Neural cell (in vitro differentiated cells): Measurements from ENCODE around the gene CAPRIN1. TPM values are rescaled to one million over a fixed set of nuclear protein-coding genes. Genes with fewer than 3 reads are reported as not detected.

Source experiments
- H2AFZ ChIP-seq: fragments of 200-600, 300-800 bp; sonication (generic), shearing (Covaris generic); 2 replicates; pipeline ENCODE4 v1.6.0; 2014; ENCODE audit warnings: low read depth, mild to moderate bottlenecking, antibody characterized with exemption, low read length, moderate library complexity
- H3F3A ChIP-seq: fragments of 200-600 bp; shearing (Covaris generic); 2 replicates; pipeline ENCODE4 v1.6.1; 2016; ENCODE audit warnings: mild to moderate bottlenecking, moderate library complexity, mixed read lengths, antibody characterized with exemption, low read length; ENCODE audit not compliant: insufficient read depth, poor library complexity, severe bottlenecking
- H3K27ac ChIP-seq: fragments of 200-600, 300-800 bp; sonication (generic), shearing (Covaris generic); 2 replicates; pipeline ENCODE4 v1.5.1; 2014; ENCODE audit warnings: mild to moderate bottlenecking, low read length, moderate library complexity
- H3K27me3 ChIP-seq: fragments of 300-800, 200-600 bp; sonication (generic), shearing (Covaris generic); 2 replicates; pipeline ENCODE4 v1.6.0; 2014; ENCODE audit warnings: mild to moderate bottlenecking, low read depth, low read length, moderate library complexity; ENCODE audit not compliant: insufficient read depth
- H3K36me3 ChIP-seq: fragments of 300-800, 200-600 bp; sonication (generic), shearing (Covaris generic); 2 replicates; pipeline ENCODE4 v1.5.1; 2014; ENCODE audit warnings: mild to moderate bottlenecking, antibody characterized with exemption, low read length, moderate library complexity; ENCODE audit not compliant: insufficient read depth
- H3K4me2 ChIP-seq: fragments of 300-800, 200-600 bp; sonication (generic), shearing (Covaris generic); 2 replicates; pipeline ENCODE4 v1.6.0; 2014; ENCODE audit warnings: mild to moderate bottlenecking, low read length
- H3K4me3 ChIP-seq: fragments of 300-800, 200-600 bp; sonication (generic), shearing (Covaris generic); 2 replicates; pipeline ENCODE4 v1.5.1; 2014; ENCODE audit warnings: mild to moderate bottlenecking, low read length, moderate library complexity
- H3K79me2 ChIP-seq: fragments of 200-600 bp; shearing (Covaris generic); replicated peaks from 2 replicates; pipeline ENCODE4 v1.6.0; 2014; ENCODE audit warnings: mild to moderate bottlenecking, low read length, moderate library complexity; ENCODE audit not compliant: insufficient read depth
- H3K9ac ChIP-seq: fragments of 300-800, 200-600 bp; sonication (generic), shearing (Covaris generic); 2 replicates; pipeline ENCODE4 v1.6.1; 2016; ENCODE audit warnings: mild to moderate bottlenecking, low read length, mixed read lengths
- H3K9me2 ChIP-seq: fragments of 200-600 bp; shearing (Covaris generic); 2 replicates; pipeline ENCODE4 v1.6.1; 2016; ENCODE audit warnings: mild to moderate bottlenecking, low read length, mixed read lengths; ENCODE audit not compliant: insufficient read depth
- H3K9me3 ChIP-seq: fragments of 200-600, 300-800 bp; sonication (generic), shearing (Covaris generic); 2 replicates; pipeline ENCODE4 v1.6.1; 2016; ENCODE audit warnings: mild to moderate bottlenecking, mixed run types, low read length, moderate library complexity, mixed read lengths
- H4K20me1 ChIP-seq: fragments of 200-600 bp; shearing (Covaris generic); 2 replicates; pipeline ENCODE4 v1.6.1; 2016; ENCODE audit warnings: mild to moderate bottlenecking, mixed run types; ENCODE audit not compliant: insufficient read depth
- EP300 ChIP-seq: fragments of 450-650 bp; conservative IDR thresholded peaks from 2 replicates; pipeline ENCODE4 v1.6.1; 2014; ENCODE audit warnings: antibody characterized with exemption, mild to moderate bottlenecking, moderate library complexity; ENCODE audit not compliant: poor library complexity, severe bottlenecking
- EZH2 ChIP-seq: fragments of 200-600, 300-800 bp; shearing (Covaris generic), sonication (generic); IDR thresholded peaks from 2 replicates; pipeline ENCODE4 v1.6.1; 2014; ENCODE audit warnings: antibody characterized with exemption, low read length, borderline replicate concordance, mild to moderate bottlenecking; ENCODE audit not compliant: insufficient read depth, poor library complexity, severe bottlenecking
- MXI1 ChIP-seq: fragments of 450-650 bp; conservative IDR thresholded peaks from 2 replicates; pipeline ENCODE4 v1.6.1; 2014; ENCODE audit warnings: antibody characterized with exemption, mild to moderate bottlenecking; ENCODE audit not compliant: poor library complexity, severe bottlenecking
- POLR2AphosphoS5 ChIP-seq: IDR thresholded peaks from 2 replicates; pipeline ENCODE4 v1.6.1; 2012
- RAD21 ChIP-seq: fragments of 450-650 bp; conservative IDR thresholded peaks from 2 replicates; pipeline ENCODE4 v1.6.1; 2014; ENCODE audit warnings: antibody characterized with exemption, mild to moderate bottlenecking, moderate library complexity
- SMC3 ChIP-seq: fragments of 450-650 bp; conservative IDR thresholded peaks from 2 replicates; pipeline ENCODE4 v1.6.1; 2014; ENCODE audit warnings: antibody characterized with exemption, mild to moderate bottlenecking, moderate library complexity; ENCODE audit not compliant: poor library complexity
- TAF1 ChIP-seq: IDR thresholded peaks from 2 replicates; pipeline ENCODE4 v1.6.1; 2012; ENCODE audit warnings: low read depth
- polyA plus RNA-seq: library from polyadenylated mRNA; depleted of rRNA; stranded (reverse); fragments of >200 nt; gene quantifications from 2 replicates; pipeline ENCODE4 v1.2.3, GENCODE V29; 2014
- TF ChIP-seq, protein P1 (sequence below): fragments of 450-650 bp; IDR thresholded peaks from 2 replicates; pipeline ENCODE4 v1.5.1; 2014; ENCODE audit warnings: antibody characterized with exemption, mild to moderate bottlenecking, moderate library complexity; ENCODE audit not compliant: poor library complexity, severe bottlenecking
- TF ChIP-seq, protein P2 (sequence below): IDR thresholded peaks from 2 replicates; pipeline ENCODE4 v1.6.1; 2012; ENCODE audit warnings: borderline replicate concordance

The CAPRIN1 gene
- polyA plus RNA-seq, 1 donor from 2014 or later: 256 TPM

DNA sequence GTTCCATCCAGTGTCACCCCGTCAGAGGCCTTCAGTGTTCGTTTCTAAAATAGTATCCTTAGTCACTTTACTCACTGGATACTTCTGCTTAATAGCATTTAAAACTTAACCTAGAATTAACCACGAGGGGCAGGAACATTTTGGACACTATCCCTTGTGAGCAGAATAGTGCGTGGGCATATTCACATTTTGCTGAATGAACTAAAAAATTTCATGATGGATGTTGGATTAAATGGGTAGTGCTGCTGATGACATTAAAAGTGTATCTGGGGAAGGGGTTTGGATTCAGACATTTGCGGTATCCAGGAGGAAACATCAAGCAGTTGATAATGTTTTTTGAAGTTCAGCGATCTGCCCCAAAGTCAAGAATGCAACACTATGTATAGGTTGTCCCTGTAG lies 53.1 kb downstream of the CAPRIN1 start (continued):
- TF ChIP-seq MXI1 (no peak), RAD21 (no peak), EP300 (no peak)

DNA sequence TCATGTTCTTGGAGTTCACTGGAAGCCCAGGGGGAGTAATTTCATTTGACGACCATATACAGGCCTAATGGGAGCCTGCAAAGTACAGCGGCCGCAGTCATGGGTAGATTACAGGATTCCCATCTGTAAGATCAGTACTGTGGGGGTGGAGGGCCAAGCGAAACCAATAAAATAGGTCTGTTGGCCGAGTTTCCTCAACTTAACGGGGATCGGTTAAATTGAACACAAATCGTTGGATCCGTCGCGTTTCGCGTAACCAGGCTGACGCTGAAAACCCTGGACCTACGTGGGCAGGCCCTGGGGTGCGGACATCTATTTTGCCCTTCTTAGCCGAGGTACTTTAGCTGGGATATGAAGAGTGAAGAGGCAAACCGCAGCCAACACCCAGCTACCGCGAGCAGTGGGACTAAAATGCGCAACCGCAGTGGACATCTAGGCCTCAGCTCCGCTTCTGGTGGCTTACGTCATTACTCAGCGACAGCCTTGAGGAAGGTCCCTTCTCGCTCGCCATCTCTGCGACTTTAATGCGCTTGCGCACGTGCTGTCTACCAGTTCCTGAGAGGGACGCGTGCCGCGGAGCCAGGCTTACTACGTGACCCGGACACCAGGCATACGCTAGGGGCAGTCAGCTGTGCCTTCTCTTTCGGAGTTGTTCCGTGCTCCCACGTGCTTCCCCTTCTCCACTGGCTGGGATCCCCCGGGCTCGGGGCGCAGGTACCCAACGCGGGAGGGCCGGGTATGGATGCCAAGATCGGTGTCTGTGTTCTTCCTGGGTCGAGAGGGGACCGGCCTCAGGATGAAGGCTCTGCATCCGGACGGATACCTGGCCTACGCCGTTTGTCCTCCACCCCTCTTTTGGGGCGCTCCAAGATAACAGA lies 53.8 kb downstream of the CAPRIN1 start, which contains the start of gene NAT10:
Gene NAT10 (plus strand): TSS at position 551 of the 878 bp plus-strand sequence. CDS start 2,597 bp downstream, outside the sequence.
- no peaks in the 10 kb centered on the region for H3K9me3 ChIP-seq
- peak within 1 kb of the TSS; percentile 82 for H3K27ac ChIP-seq
- H3K9me2 ChIP-seq: no peaks in the 10 kb centered on the region
- H3K4me2 ChIP-seq: peak within 1 kb of the TSS; percentile 91
- H3F3A ChIP-seq: peaks cover 8% of the 10 kb centered on the region
- H3K27me3 ChIP-seq: no peaks in the 10 kb centered on the region
- peak within 1 kb of the TSS; percentile 58 for H2AFZ ChIP-seq
- H4K20me1 ChIP-seq: no peaks in the 10 kb centered on the region
- peak within 1 kb of the TSS; percentile 82 for H3K4me3 ChIP-seq
- peaks cover 7% of the 10 kb centered on the region for H3K36me3 ChIP-seq
- peaks cover 15% of the 10 kb centered on the region for H3K79me2 ChIP-seq
- peak within 1 kb of the TSS; percentile 81 for H3K9ac ChIP-seq
- TF ChIP-seq, protein P1, sequence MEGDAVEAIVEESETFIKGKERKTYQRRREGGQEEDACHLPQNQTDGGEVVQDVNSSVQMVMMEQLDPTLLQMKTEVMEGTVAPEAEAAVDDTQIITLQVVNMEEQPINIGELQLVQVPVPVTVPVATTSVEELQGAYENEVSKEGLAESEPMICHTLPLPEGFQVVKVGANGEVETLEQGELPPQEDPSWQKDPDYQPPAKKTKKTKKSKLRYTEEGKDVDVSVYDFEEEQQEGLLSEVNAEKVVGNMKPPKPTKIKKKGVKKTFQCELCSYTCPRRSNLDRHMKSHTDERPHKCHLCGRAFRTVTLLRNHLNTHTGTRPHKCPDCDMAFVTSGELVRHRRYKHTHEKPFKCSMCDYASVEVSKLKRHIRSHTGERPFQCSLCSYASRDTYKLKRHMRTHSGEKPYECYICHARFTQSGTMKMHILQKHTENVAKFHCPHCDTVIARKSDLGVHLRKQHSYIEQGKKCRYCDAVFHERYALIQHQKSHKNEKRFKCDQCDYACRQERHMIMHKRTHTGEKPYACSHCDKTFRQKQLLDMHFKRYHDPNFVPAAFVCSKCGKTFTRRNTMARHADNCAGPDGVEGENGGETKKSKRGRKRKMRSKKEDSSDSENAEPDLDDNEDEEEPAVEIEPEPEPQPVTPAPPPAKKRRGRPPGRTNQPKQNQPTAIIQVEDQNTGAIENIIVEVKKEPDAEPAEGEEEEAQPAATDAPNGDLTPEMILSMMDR: peak; percentile 58
- TF ChIP-seq RAD21 (peak; percentile 49), MXI1 (peak; percentile 100), SMC3 (peak; percentile 65), TAF1 (peak; percentile 66), EZH2 (no peak), POLR2AphosphoS5 (peak; percentile 96), EP300 (peak; percentile 49)
- TF ChIP-seq, protein P2, sequence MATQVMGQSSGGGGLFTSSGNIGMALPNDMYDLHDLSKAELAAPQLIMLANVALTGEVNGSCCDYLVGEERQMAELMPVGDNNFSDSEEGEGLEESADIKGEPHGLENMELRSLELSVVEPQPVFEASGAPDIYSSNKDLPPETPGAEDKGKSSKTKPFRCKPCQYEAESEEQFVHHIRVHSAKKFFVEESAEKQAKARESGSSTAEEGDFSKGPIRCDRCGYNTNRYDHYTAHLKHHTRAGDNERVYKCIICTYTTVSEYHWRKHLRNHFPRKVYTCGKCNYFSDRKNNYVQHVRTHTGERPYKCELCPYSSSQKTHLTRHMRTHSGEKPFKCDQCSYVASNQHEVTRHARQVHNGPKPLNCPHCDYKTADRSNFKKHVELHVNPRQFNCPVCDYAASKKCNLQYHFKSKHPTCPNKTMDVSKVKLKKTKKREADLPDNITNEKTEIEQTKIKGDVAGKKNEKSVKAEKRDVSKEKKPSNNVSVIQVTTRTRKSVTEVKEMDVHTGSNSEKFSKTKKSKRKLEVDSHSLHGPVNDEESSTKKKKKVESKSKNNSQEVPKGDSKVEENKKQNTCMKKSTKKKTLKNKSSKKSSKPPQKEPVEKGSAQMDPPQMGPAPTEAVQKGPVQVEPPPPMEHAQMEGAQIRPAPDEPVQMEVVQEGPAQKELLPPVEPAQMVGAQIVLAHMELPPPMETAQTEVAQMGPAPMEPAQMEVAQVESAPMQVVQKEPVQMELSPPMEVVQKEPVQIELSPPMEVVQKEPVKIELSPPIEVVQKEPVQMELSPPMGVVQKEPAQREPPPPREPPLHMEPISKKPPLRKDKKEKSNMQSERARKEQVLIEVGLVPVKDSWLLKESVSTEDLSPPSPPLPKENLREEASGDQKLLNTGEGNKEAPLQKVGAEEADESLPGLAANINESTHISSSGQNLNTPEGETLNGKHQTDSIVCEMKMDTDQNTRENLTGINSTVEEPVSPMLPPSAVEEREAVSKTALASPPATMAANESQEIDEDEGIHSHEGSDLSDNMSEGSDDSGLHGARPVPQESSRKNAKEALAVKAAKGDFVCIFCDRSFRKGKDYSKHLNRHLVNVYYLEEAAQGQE: peak; percentile 85
